ENCODE measurements around the gene GIPC3.
"Not testable (repeated sequence)": the region's sequence is repeated elsewhere in the genome, so short reads cannot be mapped to it uniquely, and the experiment has no call there.

Gene GIPC3

GRCh38 chr19:3550947-3551791 lies 34.1 kb upstream of the GIPC3 start:
- DNase-seq, result no peak

- no peak for DNase-seq
Measured at GRCh38 chr19:3551792-3552095, 33.5 kb upstream of the GIPC3 start.

- DNase-seq, result no peak
Measured at GRCh38 chr19:3554254-3555083, 30.8 kb upstream of the GIPC3 start.

GRCh38 chr19:3555653-3556422 lies 29.4 kb upstream of the GIPC3 start:
- no peak for DNase-seq

- DNase-seq, result no peak
Measured at GRCh38 chr19:3556423-3556977, 28.8 kb upstream of the GIPC3 start.

- DNase-seq, result no peak
Measured at GRCh38 chr19:3556978-3557460, 28.3 kb upstream of the GIPC3 start.

- peak; percentile 96 for DNase-seq
Measured at GRCh38 chr19:3557461-3558248, 27.6 kb upstream of the GIPC3 start, which contains the start of gene MFSD12. Gene MFSD12, minus strand, starts transcription at chr19:3557586. Its CDS starts 183 bp downstream, at chr19:3557403.

GRCh38 chr19:3563709-3564524 lies 21.4 kb upstream of the GIPC3 start:
- DNase-seq, result no peak

GRCh38 chr19:3565139-3565538 lies 20.1 kb upstream of the GIPC3 start:
- no peak for DNase-seq

GRCh38 chr19:3570042-3570441 lies 15.2 kb upstream of the GIPC3 start:
- not testable (repeated sequence) for DNase-seq

- no peak for DNase-seq
Measured at GRCh38 chr19:3570606-3571011, 14.7 kb upstream of the GIPC3 start.

GRCh38 chr19:3572132-3572854 lies 13.0 kb upstream of the GIPC3 start:
- DNase-seq, result peak; percentile 99

GRCh38 chr19:3572855-3573161 lies 12.5 kb upstream of the GIPC3 start, which contains the start of gene HMG20B:
Gene HMG20B, plus strand, starts transcription at chr19:3572944. Its CDS starts 366 bp downstream, at chr19:3573310.
- DNase-seq, result no peak

GRCh38 chr19:3573162-3573857 lies 12.0 kb upstream of the GIPC3 start:
- DNase-seq, result no peak

- DNase-seq, result peak; percentile 83
Measured at GRCh38 chr19:3573858-3574637, 11.2 kb upstream of the GIPC3 start.

GRCh38 chr19:3575260-3575741 lies 10.0 kb upstream of the GIPC3 start:
- no peak for DNase-seq

GRCh38 chr19:3575949-3576673 lies 9.2 kb upstream of the GIPC3 start:
- DNase-seq, result no peak
